BJ (cell line): ENCODE results near the gene DIS3. TPM values are rescaled to one million over a fixed set of nuclear protein-coding genes. Genes with fewer than 3 reads are reported as not detected.

Experiments
- CTCF ChIA-PET: fragments of 350-600 bp; formaldehyde crosslinking; extraction: SDS; loops from one replicate; lab custom pipeline; 2021; ENCODE audit warnings: antibody characterized with exemption, inconsistent platforms; lab: Yijun Ruan, JAX
- POLR2A ChIA-PET: fragments of 300-600 bp; sonication (Branson Sonifier 250); formaldehyde crosslinking; extraction: SDS; loops from one replicate; lab custom pipeline; 2021; ENCODE audit warnings: antibody characterized with exemption; lab: Charles Lee
- DNase-seq: peaks from one replicate; pipeline ENCODE4 v3.0.0-alpha.2; 2011; ENCODE audit warnings: low read depth
- H3K27me3 ChIP-seq: 2 replicates; pipeline ENCODE4 v1.6.0; 2011; ENCODE audit warnings: low read length; ENCODE audit not compliant: control insufficient read depth, insufficient read depth
- H3K36me3 ChIP-seq: 2 replicates; pipeline ENCODE4 v1.5.1; 2011; ENCODE audit warnings: low read length; ENCODE audit not compliant: control insufficient read depth, insufficient read depth
- H3K4me3 ChIP-seq: 2 replicates; pipeline ENCODE4 v1.5.1; 2011; ENCODE audit warnings: low read depth, mild to moderate bottlenecking, control low read depth, low read length
- polyA plus RNA-seq: library from polyadenylated mRNA; depleted of rRNA; stranded (reverse); fragments of >200 nt; gene quantifications from 2 replicates; pipeline ENCODE4 v1.2.3, GENCODE V29; 2011
- TF ChIP-seq, protein P1 (sequence below): IDR thresholded peaks from 2 replicates; pipeline ENCODE4 v1.5.1; 2011; ENCODE audit warnings: low read depth, mild to moderate bottlenecking, control low read depth, inconsistent platforms, low read length, moderate library complexity; ENCODE audit not compliant: insufficient read depth

Gene DIS3
- polyA plus RNA-seq, 1 experiment, result 15.8 TPM

DNA sequence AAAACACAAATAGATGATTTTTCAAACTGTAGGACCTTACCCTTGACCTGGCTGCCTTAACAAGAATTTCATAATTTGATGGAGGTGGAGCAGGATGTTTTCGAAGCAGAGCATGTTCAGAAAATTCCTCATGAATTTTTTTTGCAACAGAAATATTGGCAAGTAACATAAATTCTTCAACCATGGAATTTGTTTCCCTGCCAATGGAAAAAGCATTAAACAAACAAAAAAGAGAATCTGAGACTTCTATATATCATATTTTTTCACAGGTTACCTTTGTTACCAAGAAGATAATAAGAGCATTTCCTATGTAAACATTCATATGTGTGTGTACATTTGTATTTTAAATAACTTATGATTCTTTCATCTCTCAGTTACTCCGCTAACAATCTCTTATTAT is 18.3 kb downstream of the DIS3 start:
- Histone ChIP-seq H3K36me3 (peaks cover 11% of the 10 kb centered on the region), H3K4me3 (no peak overlapping the region), H3K27me3 (no peaks in the 10 kb centered on the region)
- TF ChIP-seq, protein P1, sequence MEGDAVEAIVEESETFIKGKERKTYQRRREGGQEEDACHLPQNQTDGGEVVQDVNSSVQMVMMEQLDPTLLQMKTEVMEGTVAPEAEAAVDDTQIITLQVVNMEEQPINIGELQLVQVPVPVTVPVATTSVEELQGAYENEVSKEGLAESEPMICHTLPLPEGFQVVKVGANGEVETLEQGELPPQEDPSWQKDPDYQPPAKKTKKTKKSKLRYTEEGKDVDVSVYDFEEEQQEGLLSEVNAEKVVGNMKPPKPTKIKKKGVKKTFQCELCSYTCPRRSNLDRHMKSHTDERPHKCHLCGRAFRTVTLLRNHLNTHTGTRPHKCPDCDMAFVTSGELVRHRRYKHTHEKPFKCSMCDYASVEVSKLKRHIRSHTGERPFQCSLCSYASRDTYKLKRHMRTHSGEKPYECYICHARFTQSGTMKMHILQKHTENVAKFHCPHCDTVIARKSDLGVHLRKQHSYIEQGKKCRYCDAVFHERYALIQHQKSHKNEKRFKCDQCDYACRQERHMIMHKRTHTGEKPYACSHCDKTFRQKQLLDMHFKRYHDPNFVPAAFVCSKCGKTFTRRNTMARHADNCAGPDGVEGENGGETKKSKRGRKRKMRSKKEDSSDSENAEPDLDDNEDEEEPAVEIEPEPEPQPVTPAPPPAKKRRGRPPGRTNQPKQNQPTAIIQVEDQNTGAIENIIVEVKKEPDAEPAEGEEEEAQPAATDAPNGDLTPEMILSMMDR, result no peak
- no peak for DNase-seq
- CTCF ChIA-PET, result no interaction called here
- POLR2A ChIA-PET, result no interaction called here

DNA sequence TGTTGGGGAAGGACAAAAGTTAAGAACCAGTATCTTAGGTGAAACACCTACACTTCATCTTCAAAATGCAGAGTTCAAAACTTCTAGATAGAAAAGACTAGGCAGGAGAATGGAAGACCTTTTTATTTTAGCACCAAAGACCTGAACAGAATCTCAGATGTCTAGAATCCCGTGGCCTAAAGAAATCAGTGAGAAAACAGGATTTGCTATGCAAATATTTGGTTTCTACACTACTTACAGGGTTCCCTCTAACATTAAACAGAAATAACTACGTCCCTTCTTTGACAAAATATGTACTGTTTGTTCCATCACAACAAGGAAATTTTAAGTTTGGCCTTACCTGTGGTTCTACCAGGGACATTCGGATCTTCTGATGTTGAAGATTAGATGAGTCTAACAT is 21.5 kb downstream of the DIS3 start:
- no peak overlapping the region for H3K4me3 ChIP-seq
- TF ChIP-seq, protein P1, result no peak
- H3K27me3 ChIP-seq, result no peaks in the 10 kb centered on the region
- H3K36me3 ChIP-seq, result peaks cover 9% of the 10 kb centered on the region
- ChIA-PET POLR2A (no interaction called here), CTCF (no interaction called here)
- no peak for DNase-seq

DNA sequence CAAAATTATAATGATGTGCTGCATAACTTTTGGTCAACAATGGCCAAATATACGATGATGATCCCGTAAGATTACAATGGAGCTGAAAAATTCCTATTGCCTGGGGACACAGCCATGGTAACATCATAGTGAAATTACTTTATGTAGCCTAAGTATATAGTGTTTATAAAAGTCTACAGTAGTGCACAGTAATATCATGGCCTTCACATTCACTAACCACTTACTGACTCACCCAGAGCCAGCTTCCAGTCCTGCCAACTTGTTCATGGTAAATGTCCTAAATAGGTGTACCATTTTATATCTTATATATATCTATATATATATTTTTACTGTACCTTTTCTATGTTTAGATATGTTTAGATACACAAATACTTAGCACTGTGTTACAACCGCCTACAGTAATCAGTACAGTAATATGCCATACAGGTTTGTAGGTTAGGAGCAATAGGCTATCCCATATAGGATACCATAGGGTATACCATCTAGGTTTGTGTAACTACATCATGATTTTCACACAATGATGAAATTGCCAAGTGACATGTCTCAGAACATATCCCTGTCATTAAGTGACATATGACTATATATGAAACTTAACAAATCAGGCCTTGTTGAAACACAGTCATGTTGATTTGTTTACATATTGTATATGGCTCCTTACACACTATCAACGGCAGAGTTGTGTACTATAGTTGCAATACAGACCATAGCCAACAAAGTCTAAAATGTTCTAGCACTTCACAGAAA is 23.7 kb downstream of the DIS3 start:
- no peak for DNase-seq
- Histone ChIP-seq H3K27me3 (no peaks in the 10 kb centered on the region), H3K36me3 (peaks cover 9% of the 10 kb centered on the region), H3K4me3 (no peak overlapping the region)
- TF ChIP-seq, protein P1, result no peak
- ChIA-PET POLR2A (no interaction called here), CTCF (no interaction called here)

DNA sequence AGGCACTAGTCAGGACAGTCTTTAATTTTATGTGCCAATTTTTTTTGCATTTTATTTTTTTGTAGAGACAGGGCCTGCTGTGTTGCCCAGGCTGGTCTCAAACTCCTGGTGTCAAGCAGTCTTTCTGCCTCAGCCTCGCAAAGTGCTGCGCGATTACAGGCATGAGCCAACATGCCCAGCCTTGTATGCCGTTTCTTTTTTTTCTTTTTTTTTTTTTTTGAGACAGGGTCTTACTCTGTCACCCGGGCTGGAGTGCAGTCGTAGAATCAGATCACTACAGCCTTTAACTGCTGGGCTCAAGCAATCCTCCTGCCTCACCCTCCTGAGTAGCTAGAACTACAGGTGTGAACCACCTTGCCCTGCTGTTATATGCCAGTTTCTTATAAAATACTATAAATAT is 27.6 kb downstream of the DIS3 start:
- Histone ChIP-seq H3K36me3 (peaks cover 5% of the 10 kb centered on the region), H3K27me3 (no peaks in the 10 kb centered on the region), H3K4me3 (no peak overlapping the region)
- ChIA-PET CTCF (no interaction called here), POLR2A (no interaction called here)
- DNase-seq, result no peak
- TF ChIP-seq, protein P1, result no peak

DNA sequence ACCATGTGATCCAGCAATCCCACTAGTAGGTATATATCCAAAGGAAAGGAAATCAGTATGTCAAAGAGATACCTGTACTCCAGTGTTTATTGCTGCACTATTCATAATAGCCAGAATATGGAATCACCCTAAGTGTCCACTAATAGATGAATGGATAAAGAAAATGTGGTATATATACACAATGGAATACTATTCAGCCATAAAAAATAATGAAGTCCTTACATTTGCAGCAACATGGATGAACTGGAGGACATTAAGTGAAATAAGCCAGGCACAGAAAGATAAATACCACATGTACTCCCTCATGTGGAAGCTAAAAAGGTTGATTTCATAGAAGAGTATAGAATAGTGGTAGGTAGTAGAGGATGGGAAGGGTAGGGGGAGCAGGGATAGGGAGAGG is 30.5 kb downstream of the DIS3 start:
- ChIA-PET POLR2A (no interaction called here), CTCF (interaction anchor here (1.0 kb wide), 1 partner anchor 20 kb away, joined by 3 read pairs; no protein-coding TSS in a partner anchor)
- peaks cover 3% of the 10 kb centered on the region; the same call in 1 of the 2 replicates for H3K36me3 ChIP-seq
- H3K27me3 ChIP-seq, result no peaks in the 10 kb centered on the region
- TF ChIP-seq, protein P1, result no peak
- no peak overlapping the region for H3K4me3 ChIP-seq
- DNase-seq, result no peak
